Measurements from ENCODE around the gene JAZF1.

DNA sequence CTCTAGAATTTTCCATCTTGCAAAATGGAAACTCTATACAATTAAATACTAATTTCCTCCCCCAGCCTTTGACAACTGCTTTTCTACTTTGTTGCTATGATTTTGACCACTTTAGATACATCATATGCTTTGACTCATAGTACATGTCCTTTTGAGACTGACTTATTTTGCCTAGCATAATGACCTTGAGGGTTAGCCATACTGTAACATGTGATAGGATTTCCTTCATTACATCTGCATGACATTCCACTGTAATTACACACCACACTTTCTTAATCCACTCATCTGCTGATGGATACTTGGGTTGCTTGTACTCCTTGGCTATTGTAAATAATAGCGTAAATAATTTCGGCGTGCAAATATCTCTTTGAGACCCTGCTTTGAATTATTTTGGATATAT is 127.7 kb downstream of the JAZF1 start:
- TF ChIP-seq EZH2 (IDR thresholded peaks at IDR 0.05; ENCODE audit: borderline replicate concordance, insufficient read depth, low read depth, low read length, poor library complexity, severe bottlenecking), result no peak
- TF ChIP-seq, protein P1, sequence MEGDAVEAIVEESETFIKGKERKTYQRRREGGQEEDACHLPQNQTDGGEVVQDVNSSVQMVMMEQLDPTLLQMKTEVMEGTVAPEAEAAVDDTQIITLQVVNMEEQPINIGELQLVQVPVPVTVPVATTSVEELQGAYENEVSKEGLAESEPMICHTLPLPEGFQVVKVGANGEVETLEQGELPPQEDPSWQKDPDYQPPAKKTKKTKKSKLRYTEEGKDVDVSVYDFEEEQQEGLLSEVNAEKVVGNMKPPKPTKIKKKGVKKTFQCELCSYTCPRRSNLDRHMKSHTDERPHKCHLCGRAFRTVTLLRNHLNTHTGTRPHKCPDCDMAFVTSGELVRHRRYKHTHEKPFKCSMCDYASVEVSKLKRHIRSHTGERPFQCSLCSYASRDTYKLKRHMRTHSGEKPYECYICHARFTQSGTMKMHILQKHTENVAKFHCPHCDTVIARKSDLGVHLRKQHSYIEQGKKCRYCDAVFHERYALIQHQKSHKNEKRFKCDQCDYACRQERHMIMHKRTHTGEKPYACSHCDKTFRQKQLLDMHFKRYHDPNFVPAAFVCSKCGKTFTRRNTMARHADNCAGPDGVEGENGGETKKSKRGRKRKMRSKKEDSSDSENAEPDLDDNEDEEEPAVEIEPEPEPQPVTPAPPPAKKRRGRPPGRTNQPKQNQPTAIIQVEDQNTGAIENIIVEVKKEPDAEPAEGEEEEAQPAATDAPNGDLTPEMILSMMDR (IDR thresholded peaks at IDR 0.05), result no peak

All from B cell (primary cell).